IMR-90 (cell line): ENCODE results near the gene RCCD1. TPM values are rescaled to one million over a fixed set of nuclear protein-coding genes. Genes with fewer than 3 reads are reported as not detected.
"Not testable (repeated sequence)": the region's sequence is repeated elsewhere in the genome, so short reads cannot be mapped to it uniquely, and the experiment has no call there.

Source experiments
- ATAC-seq: fragments of 200-7000 bp; cut with Tn5 transposase; 2 replicates; pipeline ENCODE4 v1.9.1; 2020; ENCODE audit warnings: low read depth, mild to moderate bottlenecking, moderate library complexity
- BruUV-seq: library from RNA; stranded (reverse); fragments of 400-500 nt; replicated peaks from 2 replicates; lab custom pipeline; 2021; lab: Mats Ljungman, UMichigan
- CTCF ChIA-PET: fragments of 300-600 bp; formaldehyde crosslinking; extraction: SDS; loops from one replicate; lab custom pipeline; 2021; ENCODE audit warnings: antibody characterized with exemption; lab: Yijun Ruan, JAX
- POLR2A ChIA-PET: fragments of 300-600 bp; sonication (Branson Sonifier 250); formaldehyde crosslinking; loops from one replicate; lab custom pipeline; 2022; ENCODE audit warnings: antibody characterized with exemption; ENCODE audit not compliant: unreplicated experiment; lab: Charles Lee
- DNase-seq: peaks from one replicate; pipeline ENCODE4 v3.0.0; 2013
- H2AFZ ChIP-seq: replicated peaks from 2 replicates; pipeline ENCODE3; 2013; ENCODE audit warnings: low read length, mild to moderate bottlenecking; ENCODE audit not compliant: poor library complexity
- H2AK5ac ChIP-seq: 2 replicates; pipeline ENCODE4 v1.6.1; 2013; ENCODE audit warnings: low read depth, low read length, inconsistent platforms
- H2AK9ac ChIP-seq: replicated peaks from 2 replicates; pipeline ENCODE3; 2013; ENCODE audit warnings: mild to moderate bottlenecking, low read depth, low read length, moderate library complexity; ENCODE audit not compliant: poor library complexity
- H2BK120ac ChIP-seq: 2 replicates; pipeline ENCODE4 v1.6.1; 2013; ENCODE audit warnings: low read depth, low read length, inconsistent platforms
- H2BK15ac ChIP-seq: 3 replicates; pipeline ENCODE4 v1.6.1; 2013; ENCODE audit warnings: low read depth, low read length, inconsistent platforms
- H2BK20ac ChIP-seq: 2 replicates; pipeline ENCODE4 v1.6.1; 2013; ENCODE audit warnings: low read depth, mild to moderate bottlenecking, inconsistent platforms, low read length, moderate library complexity
- H2BK5ac ChIP-seq: 2 replicates; pipeline ENCODE4 v1.6.1; 2013; ENCODE audit warnings: mild to moderate bottlenecking, low read depth, low read length, inconsistent platforms; ENCODE audit not compliant: poor library complexity, severe bottlenecking
- H3K14ac ChIP-seq: replicated peaks from 2 replicates; pipeline ENCODE4 v1.6.1; 2013; ENCODE audit warnings: low read depth, low read length, inconsistent platforms
- H3K18ac ChIP-seq: 2 replicates; pipeline ENCODE4 v1.6.1; 2013; ENCODE audit warnings: low read depth, low read length, control low read depth
- H3K23ac ChIP-seq: 2 replicates; pipeline ENCODE4 v1.6.1; 2013; ENCODE audit warnings: low read depth, low read length, inconsistent platforms
- H3K27ac ChIP-seq: 2 replicates; pipeline ENCODE4 v1.5.1; 2013; ENCODE audit warnings: mild to moderate bottlenecking, control low read depth, low read length; ENCODE audit not compliant: insufficient read depth
- H3K27me3 ChIP-seq: 2 replicates; pipeline ENCODE4 v1.6.1; 2013; ENCODE audit warnings: low read length; ENCODE audit not compliant: control insufficient read depth, insufficient read depth
- H3K36me3 ChIP-seq: 2 replicates; pipeline ENCODE4 v1.6.1; 2013; ENCODE audit warnings: low read length, mixed read lengths; ENCODE audit not compliant: control insufficient read depth, insufficient read depth
- H3K4ac ChIP-seq: 2 replicates; pipeline ENCODE4 v1.6.1; 2013; ENCODE audit warnings: low read depth, low read length, inconsistent platforms
- H3K4me1 ChIP-seq: 2 replicates; pipeline ENCODE4 v1.6.1; 2013; ENCODE audit warnings: low read length, mixed read lengths; ENCODE audit not compliant: control insufficient read depth, insufficient read depth
- H3K4me2 ChIP-seq: 2 replicates; pipeline ENCODE4 v1.6.1; 2013; ENCODE audit warnings: low read depth, mild to moderate bottlenecking, control low read depth, low read length, moderate library complexity
- H3K4me3 ChIP-seq: 2 replicates; pipeline ENCODE4 v1.5.1; 2013; ENCODE audit warnings: low read depth, mild to moderate bottlenecking, control low read depth, low read length, moderate library complexity; ENCODE audit not compliant: insufficient read depth
- H3K56ac ChIP-seq: 2 replicates; pipeline ENCODE4 v1.6.1; 2013; ENCODE audit warnings: low read length, inconsistent platforms; ENCODE audit not compliant: insufficient read depth; ENCODE audit errors: extremely low read depth
- H3K79me1 ChIP-seq, 2 experiments: 2 replicates each; pipeline ENCODE4 v1.6.1; 2013; ENCODE audit warnings: low read length in 2 of 2, inconsistent platforms in 1 of 2, low read depth in 1 of 2
- H3K9ac ChIP-seq: 2 replicates; pipeline ENCODE4 v1.6.1; 2013; ENCODE audit warnings: low read depth, low read length, control low read depth
- H3K9me1 ChIP-seq: 2 replicates; pipeline ENCODE4 v1.6.1; 2013; ENCODE audit warnings: low read length, inconsistent platforms; ENCODE audit not compliant: insufficient read depth
- H3K9me3 ChIP-seq: 2 replicates; pipeline ENCODE4 v1.6.1; 2013; ENCODE audit warnings: low read length; ENCODE audit not compliant: control insufficient read depth, insufficient read depth
- H4K20me1 ChIP-seq: 2 replicates; pipeline ENCODE4 v1.6.1; 2013; ENCODE audit warnings: low read length, inconsistent platforms; ENCODE audit not compliant: insufficient read depth
- H4K5ac ChIP-seq: 2 replicates; pipeline ENCODE4 v1.6.1; 2013; ENCODE audit warnings: mild to moderate bottlenecking, low read depth, low read length, control low read depth
- H4K8ac ChIP-seq, 2 experiments: 2 replicates each; pipeline ENCODE4 v1.6.1; 2013; ENCODE audit warnings: low read depth in 2 of 2, low read length in 2 of 2, control low read depth in 1 of 2, inconsistent platforms in 1 of 2
- H4K91ac ChIP-seq: 2 replicates; pipeline ENCODE4 v1.6.1; 2013; ENCODE audit warnings: low read depth, low read length, inconsistent platforms; ENCODE audit not compliant: insufficient read depth
- WGBS, 2 experiments: methylation state at CpG; one replicate each; pipeline versions ENCODE4 v1.1.5 to v1.1.7; 2013; ENCODE audit warnings: missing lambda C conversion rate in 2 of 2; ENCODE audit not compliant: insufficient read length in 1 of 2; ENCODE audit errors: extremely low coverage in 2 of 2; 5-methylcytosine and 5-hydroxymethylcytosine counted together
- dilution Hi-C: fragments of 300-500 bp; cut with HindIII; formaldehyde crosslinking; loops from one replicate; pipeline ENCODE4 v1.14.3; 2018; ENCODE audit warnings: low sequenced_read_pairs; ENCODE audit not compliant: unreplicated experiment
- in situ Hi-C: fragments of 300-500 bp; cut with MboI; formaldehyde crosslinking; loops from 3 replicates; pipeline ENCODE4 v1.14.3; 2019; ENCODE audit warnings: low sequenced_read_pairs, inconsistent platforms, mixed read lengths
- intact Hi-C: fragments of 100-400 bp; cut with micrococcal nuclease; formaldehyde crosslinking; loops from 2 replicates; pipeline ENCODE4 v1.10.0; 2022
- polyA plus RNA-seq, 3 experiments: library from polyadenylated mRNA; depleted of rRNA; stranded (reverse); fragments of >200 nt; gene quantifications; 2 replicates each; pipeline ENCODE4 v1.2.3, GENCODE V29; 2012; ENCODE audit warnings: low replicate concordance in 1 of 3
- total RNA-seq: library from RNA; depleted of rRNA; stranded (reverse); fragments of >200 nt; gene quantifications from 2 replicates; pipeline ENCODE4 v1.2.3, GENCODE V29; 2012

RCCD1 gene
- total and polyA plus RNA-seq, 2 of the 4 experiments (the other 2 are of a cell fraction): 3.9 to 9.9 TPM

DNA sequence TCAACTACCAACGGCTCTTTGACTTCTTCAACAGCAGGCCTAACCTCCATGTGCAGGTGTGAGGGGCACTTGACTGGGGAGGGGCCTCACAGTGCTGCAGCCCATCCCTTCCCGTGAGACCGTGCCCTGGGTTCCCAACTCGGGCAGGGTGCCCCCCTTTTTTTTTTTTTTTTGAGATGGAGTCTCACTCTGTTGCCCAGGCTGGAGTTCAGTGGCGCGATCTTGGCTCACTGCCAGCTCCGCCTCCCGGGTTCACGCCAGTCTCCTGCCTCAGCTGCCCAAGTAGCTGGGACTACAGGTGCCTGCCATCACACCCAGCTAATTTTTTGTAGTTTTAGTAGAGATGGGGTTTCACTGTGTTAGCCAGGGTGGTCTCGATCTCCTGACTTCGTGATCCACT lies 45.2 kb upstream of the RCCD1 start:
- H3K14ac ChIP-seq, H3K4me1 ChIP-seq, H2AK9ac ChIP-seq, H3K4me3 ChIP-seq, H3K4ac ChIP-seq, H3K56ac ChIP-seq, DNase-seq, H2BK120ac ChIP-seq, H3K79me1 ChIP-seq, H3K27ac ChIP-seq, BruUV-seq, H3K4me2 ChIP-seq, H3K18ac ChIP-seq, H3K27me3 ChIP-seq, intact Hi-C loops, ATAC-seq, in situ Hi-C loops, H3K23ac ChIP-seq, H4K5ac ChIP-seq, H3K9me1 ChIP-seq, H4K20me1 ChIP-seq, H2AFZ ChIP-seq, H4K91ac ChIP-seq, H2BK5ac ChIP-seq, H2BK20ac ChIP-seq, H3K9ac ChIP-seq, H4K8ac ChIP-seq, H3K9me3 ChIP-seq, dilution Hi-C loops, H2BK15ac ChIP-seq, H2AK5ac ChIP-seq: not testable (repeated sequence)
- ChIA-PET CTCF (interaction anchor here (1.2 kb wide), 1 partner anchor 22 kb away, joined by 4 read pairs; no protein-coding TSS in a partner anchor), POLR2A (interaction anchor here (0.6 kb wide), 1 partner anchor 17 kb away, joined by 24 read pairs; no protein-coding TSS in a partner anchor)
- WGBS, 2 experiments: 86% methylated on average over 3 of the region's 11 CpGs; no CpG with 5 or more reads in 1 of the 2 experiments
- peaks cover 54% of the 10 kb centered on the region for H3K36me3 ChIP-seq
